ENCODE data around the gene CHCHD6. TPM values are rescaled to one million over a fixed set of nuclear protein-coding genes. Genes with fewer than 3 reads are reported as not detected.

Gene CHCHD6
- total and polyA plus RNA-seq, 2 of the 4 experiments (the other 2 are of a cell fraction): 18.8 to 28.9 TPM

GRCh38 chr3:126962756-126963155, 258.7 kb downstream of the CHCHD6 start:
- Histone ChIP-seq H4K20me1 (ENCODE audit: insufficient read depth, low read length) (no peaks in the 10 kb centered on the region), H3K4me2 (ENCODE audit: low read depth, low read length) (no peak overlapping the region), H4K5ac (ENCODE audit: low read depth, low read length) (no peak overlapping the region), H3K79me1 (ENCODE audit: low read depth in 1 of 2, low read length in 2 of 2) (no peaks in the 10 kb centered on the region), H2AK9ac (replicated peaks; ENCODE audit: low read depth, low read length, poor library complexity) (no peak overlapping the region), H2AK5ac (ENCODE audit: low read depth, low read length) (no peak overlapping the region), H4K91ac (ENCODE audit: insufficient read depth, low read depth, low read length) (no peak overlapping the region), H3K9me1 (ENCODE audit: insufficient read depth, low read length) (peaks cover 9% of the 10 kb centered on the region; the same call in 1 of the 2 replicates), H3K18ac (ENCODE audit: low read depth, low read length) (no peak overlapping the region), H2AFZ (replicated peaks; ENCODE audit: low read length, poor library complexity) (no peak overlapping the region), H3K27ac (ENCODE audit: insufficient read depth, low read length) (no peak overlapping the region), H3K27me3 (ENCODE audit: control insufficient read depth, insufficient read depth, low read length) (no peaks in the 10 kb centered on the region), H2BK15ac (ENCODE audit: low read depth, low read length) (no peak overlapping the region), H3K23ac (ENCODE audit: low read depth, low read length) (no peak overlapping the region), H4K8ac (ENCODE audit: low read depth in 2 of 2, low read length in 2 of 2) (no peak overlapping the region), H3K4me3 (ENCODE audit: insufficient read depth, low read depth, low read length) (no peak overlapping the region), H3K36me3 (ENCODE audit: control insufficient read depth, insufficient read depth, low read length) (no peaks in the 10 kb centered on the region), H3K4me1 (ENCODE audit: control insufficient read depth, insufficient read depth, low read length) (peaks cover 15% of the 10 kb centered on the region; the same call in 1 of the 2 replicates), H3K9ac (ENCODE audit: low read depth, low read length) (no peak overlapping the region), H3K56ac (ENCODE audit: extremely low read depth, insufficient read depth, low read length) (no peak overlapping the region), H2BK5ac (ENCODE audit: low read depth, low read length, poor library complexity, severe bottlenecking) (no peak overlapping the region), H3K4ac (ENCODE audit: low read depth, low read length) (no peak overlapping the region), H3K14ac (replicated peaks; ENCODE audit: low read depth, low read length) (no peak overlapping the region), H2BK20ac (ENCODE audit: low read depth, low read length) (no peak overlapping the region), H3K9me3 (ENCODE audit: control insufficient read depth, insufficient read depth, low read length) (no peaks in the 10 kb centered on the region), H2BK120ac (ENCODE audit: low read depth, low read length) (no peak overlapping the region)
- DNase-seq (no peak), ATAC-seq (ENCODE audit: low read depth) (no peak)
- POLR2A ChIA-PET (ENCODE audit: unreplicated experiment): no interaction called here
- CTCF ChIA-PET: interaction anchor here (1.6 kb wide), 1 partner anchor 210 kb away, joined by 4 read pairs; no protein-coding TSS in a partner anchor
- TF ChIP-seq RFX5 (IDR thresholded peaks at IDR 0.05; ENCODE audit: low read depth, low read length) (no peak), CHD1 (IDR thresholded peaks at IDR 0.05; ENCODE audit: low read depth, low read length) (no peak)
- BruUV-seq (replicated peaks): no TSS peak
- dilution Hi-C loops (cut with HindIII; ENCODE audit: low sequenced_read_pairs, unreplicated experiment) (no loop called here), intact Hi-C loops (cut with micrococcal nuclease) (loop anchor here (5.0 kb wide), 1 partner anchor 110 kb away; no protein-coding TSS in a partner anchor), in situ Hi-C loops (cut with MboI; ENCODE audit: low sequenced_read_pairs) (no loop called here)
- 62% methylated on average over 3 of the region's 8 CpGs; no CpG with 5 or more reads in 1 of the 2 experiments for WGBS, 2 experiments (ENCODE audit: extremely low coverage in 2 of 2, insufficient read length in 1 of 2)

Measured in IMR-90 (cell line).